Activated T-helper 2 cell treated with anti-CD3 and anti-CD28 coated beads, Interferon-gamma antibody, Interleukin-2, Interleukin-4, amounts not matched to agents 10 μg/mL and 5 μg/mL and 100 μg/mL, durations not matched to agents 14 hours and 24 hours and 36 hours (primary cell): ENCODE measurements around the gene SNED1. TPM values are rescaled to one million over a fixed set of nuclear protein-coding genes. Genes with fewer than 3 reads are reported as not detected.
"Not testable (repeated sequence)": the region's sequence is repeated elsewhere in the genome, so short reads cannot be mapped to it uniquely, and the experiment has no call there.

Experiments used
- DNase-seq: peaks from one replicate; pipeline ENCODE4 v3.0.0; 2021; ENCODE audit warnings: low spot score
- H3K27ac Mint-ChIP-seq: one replicate; pipeline ENCODE4 v1.8.0; 2021; ENCODE audit warnings: mixed read lengths
- H3K27me3 Mint-ChIP-seq: one replicate; pipeline ENCODE4 v1.8.0; 2021; ENCODE audit warnings: low read depth, mixed read lengths
- H3K36me3 Mint-ChIP-seq: one replicate; pipeline ENCODE4 v1.8.0; 2021; ENCODE audit warnings: low read depth, mixed read lengths
- H3K4me1 Mint-ChIP-seq: one replicate; pipeline ENCODE4 v1.8.0; 2021; ENCODE audit warnings: low read depth, mixed read lengths
- H3K4me3 Mint-ChIP-seq: one replicate; pipeline ENCODE4 v1.8.0; 2021; ENCODE audit warnings: low read depth, mild to moderate bottlenecking, moderate library complexity, mixed read lengths
- H3K9me3 Mint-ChIP-seq: one replicate; pipeline ENCODE4 v1.8.0; 2021; ENCODE audit warnings: mixed read lengths
- intact Hi-C: fragments of 100-400 bp; cut with micrococcal nuclease; formaldehyde crosslinking; loops from one replicate; pipeline ENCODE4 v1.15.1; 2023
- total RNA-seq: library from RNA; stranded (reverse); gene quantifications from 2 replicates; pipeline ENCODE4 v1.2.3, GENCODE V29; 2022

Gene SNED1
- total RNA-seq, 1 donor from 2014 or later: 1.5 TPM

- no peaks in the 10 kb centered on the region for H3K27me3 Mint-ChIP-seq
- no peak for DNase-seq
- H3K36me3 Mint-ChIP-seq: peaks cover 68% of the 10 kb centered on the region
- H3K9me3 Mint-ChIP-seq: no peaks in the 10 kb centered on the region
- peaks cover 17% of the 10 kb centered on the region for H3K4me1 Mint-ChIP-seq
- H3K4me3 Mint-ChIP-seq: no peak overlapping the region
- no peak overlapping the region for H3K27ac Mint-ChIP-seq
- intact Hi-C loops: no loop called here
Measured at GRCh38 chr2:241092677-241093076, 94.3 kb downstream of the SNED1 start.

- peaks cover 68% of the 10 kb centered on the region for H3K36me3 Mint-ChIP-seq
- H3K27me3 Mint-ChIP-seq, H3K9me3 Mint-ChIP-seq, H3K27ac Mint-ChIP-seq, H3K4me3 Mint-ChIP-seq, intact Hi-C loops, DNase-seq: not testable (repeated sequence)
- peaks cover 19% of the 10 kb centered on the region for H3K4me1 Mint-ChIP-seq
Measured at GRCh38 chr2:241093133-241093781, 94.8 kb downstream of the SNED1 start.

GRCh38 chr2:241094172-241094571, 95.8 kb downstream of the SNED1 start:
- Mint-ChIP-seq H3K4me3 (no peak overlapping the region), H3K4me1 (peaks cover 25% of the 10 kb centered on the region), H3K27ac (no peak overlapping the region), H3K27me3 (no peaks in the 10 kb centered on the region), H3K9me3 (no peaks in the 10 kb centered on the region), H3K36me3 (peaks cover 69% of the 10 kb centered on the region)
- no peak for DNase-seq
- intact Hi-C loops: no loop called here

GRCh38 chr2:241094924-241095420, 96.6 kb downstream of the SNED1 start:
- Mint-ChIP-seq H3K4me1 (peaks cover 25% of the 10 kb centered on the region), H3K27me3 (no peaks in the 10 kb centered on the region), H3K9me3 (no peaks in the 10 kb centered on the region), H3K36me3 (peaks cover 73% of the 10 kb centered on the region), H3K4me3 (no peak overlapping the region), H3K27ac (no peak overlapping the region)
- no peak for DNase-seq
- intact Hi-C loops: no loop called here

- H3K27me3 Mint-ChIP-seq: no peaks in the 10 kb centered on the region
- H3K9me3 Mint-ChIP-seq: no peaks in the 10 kb centered on the region
- H3K4me3 Mint-ChIP-seq: no peak overlapping the region
- H3K27ac Mint-ChIP-seq: peak overlapping the region; percentile 52
- intact Hi-C loops: no loop called here
- H3K36me3 Mint-ChIP-seq: peaks cover 74% of the 10 kb centered on the region
- peaks cover 27% of the 10 kb centered on the region for H3K4me1 Mint-ChIP-seq
- no peak for DNase-seq
Measured at GRCh38 chr2:241095594-241096290, 97.3 kb downstream of the SNED1 start.

GRCh38 chr2:241096979-241097378, 98.6 kb downstream of the SNED1 start:
- peaks cover 29% of the 10 kb centered on the region for H3K4me1 Mint-ChIP-seq
- peaks cover 65% of the 10 kb centered on the region for H3K36me3 Mint-ChIP-seq
- H3K27ac Mint-ChIP-seq: no peak overlapping the region
- DNase-seq: no peak
- H3K27me3 Mint-ChIP-seq: no peaks in the 10 kb centered on the region
- no peak overlapping the region for H3K4me3 Mint-ChIP-seq
- H3K9me3 Mint-ChIP-seq: no peaks in the 10 kb centered on the region
- intact Hi-C loops: no loop called here

GRCh38 chr2:241099246-241099645, 100.8 kb downstream of the SNED1 start:
- DNase-seq: no peak
- H3K27ac Mint-ChIP-seq: no peak overlapping the region
- intact Hi-C loops: no loop called here
- no peak overlapping the region for H3K4me3 Mint-ChIP-seq
- peaks cover 55% of the 10 kb centered on the region for H3K36me3 Mint-ChIP-seq
- no peaks in the 10 kb centered on the region for H3K27me3 Mint-ChIP-seq
- H3K4me1 Mint-ChIP-seq: peaks cover 36% of the 10 kb centered on the region
- H3K9me3 Mint-ChIP-seq: no peaks in the 10 kb centered on the region

GRCh38 chr2:241102239-241102803, 103.9 kb downstream of the SNED1 start, which contains the start of gene MTERF4:
MTERF4 (minus strand) TSS chr2:241102287; CDS start chr2:241102273, 14 bp downstream.
- Mint-ChIP-seq H3K27me3 (no peaks in the 10 kb centered on the region), H3K27ac (peak within 1 kb of the TSS; percentile 97), H3K36me3 (peaks cover 38% of the 10 kb centered on the region), H3K9me3 (no peaks in the 10 kb centered on the region), H3K4me3 (peak within 1 kb of the TSS; percentile 94), H3K4me1 (peaks cover 23% of the 10 kb centered on the region)
- intact Hi-C loops: loop anchor here (1.0 to 5.0 kb wide), 3 partner anchors 47 to 584 kb away; partner anchors contain the start of genes DTYMK and PASK
- DNase-seq: peak; percentile 85

GRCh38 chr2:241103176-241103595, 104.8 kb downstream of the SNED1 start:
- intact Hi-C loops: loop anchor here (5.0 kb wide), 1 partner anchor 114 kb away; no protein-coding TSS in a partner anchor

GRCh38 chr2:241104611-241105010, 106.2 kb downstream of the SNED1 start:
- H3K27me3 Mint-ChIP-seq, DNase-seq, H3K27ac Mint-ChIP-seq, H3K9me3 Mint-ChIP-seq, H3K4me3 Mint-ChIP-seq: not testable (repeated sequence)
- Mint-ChIP-seq H3K4me1 (peaks cover 20% of the 10 kb centered on the region), H3K36me3 (peaks cover 24% of the 10 kb centered on the region)
- intact Hi-C loops: loop anchor here (1.0 to 5.0 kb wide), 2 partner anchors 16 to 113 kb away; no protein-coding TSS in a partner anchor

More at GRCh38 chr2:241103176-241103595, 104.8 kb downstream of the SNED1 start:
- no peak for DNase-seq
- H3K36me3 Mint-ChIP-seq: peaks cover 29% of the 10 kb centered on the region
- H3K4me1 Mint-ChIP-seq: peaks cover 18% of the 10 kb centered on the region
- peak overlapping the region; percentile 97 for H3K27ac Mint-ChIP-seq
- H3K9me3 Mint-ChIP-seq: no peaks in the 10 kb centered on the region
- no peaks in the 10 kb centered on the region for H3K27me3 Mint-ChIP-seq
- H3K4me3 Mint-ChIP-seq: peak overlapping the region; percentile 94

- H3K27ac Mint-ChIP-seq: no peak overlapping the region
- DNase-seq: no peak
- H3K4me1 Mint-ChIP-seq: peaks cover 25% of the 10 kb centered on the region
- peaks cover 19% of the 10 kb centered on the region for H3K36me3 Mint-ChIP-seq
- no peaks in the 10 kb centered on the region for H3K9me3 Mint-ChIP-seq
- H3K27me3 Mint-ChIP-seq: no peaks in the 10 kb centered on the region
- H3K4me3 Mint-ChIP-seq: no peak overlapping the region
- intact Hi-C loops: no loop called here
Measured at GRCh38 chr2:241105641-241106040, 107.2 kb downstream of the SNED1 start.

- peaks cover 27% of the 10 kb centered on the region for H3K36me3 Mint-ChIP-seq
- H3K27ac Mint-ChIP-seq: peak overlapping the region; percentile 60
- intact Hi-C loops: no loop called here
- no peaks in the 10 kb centered on the region for H3K27me3 Mint-ChIP-seq
- DNase-seq: no peak
- no peaks in the 10 kb centered on the region for H3K9me3 Mint-ChIP-seq
- peaks cover 25% of the 10 kb centered on the region for H3K4me1 Mint-ChIP-seq
- no peak overlapping the region for H3K4me3 Mint-ChIP-seq
Measured at GRCh38 chr2:241107031-241107783, 108.8 kb downstream of the SNED1 start.
